HepG2 (cell line): ENCODE measurements around the gene SPACDR. TPM values are rescaled to one million over a fixed set of nuclear protein-coding genes. Genes with fewer than 3 reads are reported as not detected.

Source experiments
- ATF2 ChIP-seq: sonication (generic); formaldehyde crosslinking; IDR thresholded peaks from 2 replicates; pipeline ENCODE4 v1.4.0; 2020; ENCODE audit warnings: missing genetic modification reagents
- CHCHD3 ChIP-seq: sonication (generic); formaldehyde crosslinking; IDR thresholded peaks from 2 replicates; pipeline ENCODE4 v1.8.0; 2022; ENCODE audit warnings: mild to moderate bottlenecking, missing genetic modification reagents, moderate library complexity
- JUN ChIP-seq: sonication (generic); formaldehyde crosslinking; IDR thresholded peaks from 2 replicates; pipeline ENCODE4 v1.4.0; 2020; ENCODE audit warnings: mild to moderate bottlenecking, missing genetic modification reagents
- MAF1 ChIP-seq: sonication (generic); formaldehyde crosslinking; IDR thresholded peaks from 2 replicates; pipeline ENCODE4 v1.5.0; 2020; ENCODE audit warnings: missing genetic modification reagents, borderline replicate concordance
- NKX3-1 ChIP-seq: sonication (generic); formaldehyde crosslinking; IDR thresholded peaks from 2 replicates; pipeline ENCODE4 v1.5.0; 2020; ENCODE audit warnings: missing genetic modification reagents
- PAWR ChIP-seq: sonication (generic); formaldehyde crosslinking; IDR thresholded peaks from 2 replicates; pipeline ENCODE4 v1.4.0; 2020; ENCODE audit warnings: missing genetic modification reagents, mild to moderate bottlenecking, borderline replicate concordance
- PREB ChIP-seq: sonication (generic); formaldehyde crosslinking; IDR thresholded peaks from 2 replicates; pipeline ENCODE4 v1.4.0; 2020; ENCODE audit warnings: missing genetic modification reagents
- PRPF4 ChIP-seq: fragments of 200-400 bp; formaldehyde crosslinking; IDR thresholded peaks from 2 replicates; pipeline ENCODE4 v1.6.1; 2016; ENCODE audit warnings: low read length, low read depth; ENCODE audit not compliant: poor library complexity, severe bottlenecking
- RAD21 ChIP-seq: fragments of 450-650 bp; formaldehyde crosslinking; IDR thresholded peaks from 2 replicates; pipeline ENCODE4 v1.5.0; 2020; ENCODE audit warnings: mild to moderate bottlenecking
- TBX2 ChIP-seq: sonication (generic); formaldehyde crosslinking; IDR thresholded peaks from 2 replicates; pipeline ENCODE4 v1.5.0; 2020; ENCODE audit warnings: missing genetic modification reagents, mild to moderate bottlenecking, borderline replicate concordance
- THYN1 ChIP-seq: sonication (generic); formaldehyde crosslinking; IDR thresholded peaks from 2 replicates; pipeline ENCODE4 v1.8.1; 2023; ENCODE audit warnings: low read depth, mild to moderate bottlenecking, moderate library complexity, missing genetic modification reagents, borderline replicate concordance
- ZBTB40 ChIP-seq, 2 experiments: fragments of 450-650 bp in 1 of 2; sonication (generic) in 1 of 2; formaldehyde crosslinking in 1 of 2; IDR thresholded peaks; 2 replicates each; pipeline versions ENCODE4 v1.6.1 to v1.8.0; 2016 to 2022; ENCODE audit warnings: antibody characterized with exemption in 1 of 2, mild to moderate bottlenecking in 1 of 2, missing genetic modification reagents in 1 of 2
- ZNF101 ChIP-seq: sonication (generic); formaldehyde crosslinking; IDR thresholded peaks from 2 replicates; pipeline ENCODE4 v1.4.0; 2020; ENCODE audit warnings: mild to moderate bottlenecking, low read depth, missing genetic modification reagents, borderline replicate concordance
- ZNF225 ChIP-seq: sonication (generic); formaldehyde crosslinking; IDR thresholded peaks from 2 replicates; pipeline ENCODE4 v1.4.0; 2020; ENCODE audit warnings: mild to moderate bottlenecking, missing genetic modification reagents
- ZNF280B ChIP-seq: sonication (generic); formaldehyde crosslinking; IDR thresholded peaks from 2 replicates; pipeline ENCODE4 v1.5.0; 2020; ENCODE audit warnings: missing genetic modification reagents, mild to moderate bottlenecking, borderline replicate concordance
- ZNF326 ChIP-seq: sonication (generic); formaldehyde crosslinking; IDR thresholded peaks from 2 replicates; pipeline ENCODE4 v1.4.0; 2020; ENCODE audit warnings: missing genetic modification reagents, borderline replicate concordance
- polyA plus RNA-seq, 8 experiments: library from polyadenylated mRNA; depleted of rRNA in 3 of 8; stranded (reverse) in 7 of 8; unstranded in 1 of 8; fragments of >200 nt; fragmentation: Illumina TruSeq in 4 of 8; extraction: Trizol in 4 of 8; gene quantifications; 2 replicates each; pipeline versions ENCODE4 v1.2.1 to v1.2.3, GENCODE V29; 2011 to 2016; ENCODE audit warnings: low read depth in 4 of 8, missing spikeins in 1 of 8, mixed read lengths in 1 of 8; ENCODE audit not compliant: insufficient read depth in 1 of 8
- total RNA-seq, 5 experiments: library from RNA; depleted of rRNA; stranded (reverse); fragments of >200 nt; fragmentation: Illumina TruSeq; extraction: Trizol; gene quantifications; 2 replicates each; pipeline ENCODE4 v1.2.3, GENCODE V29; 2016; ENCODE audit warnings: low read depth in 1 of 5

The SPACDR gene
- total and polyA plus RNA-seq, 2 of the 13 experiments (the other 11 are each of a cell fraction or from before 2014, with no cell fraction given): 0.41 TPM; not detected in 1

- no peak for TF ChIP-seq ZBTB40 (IDR thresholded peaks at IDR 0.05)
- TF ChIP-seq ZBTB40 (CRISPR knock-in tag; IDR thresholded peaks at IDR 0.05): no peak
- TF ChIP-seq ATF2: no peak
- no peak for TF ChIP-seq MAF1 (CRISPR knock-in tag)
- TF ChIP-seq JUN (CRISPR knock-in tag): no peak
- TF ChIP-seq ZNF280B (CRISPR knock-in tag): 0 out of 2 replicates have a peak, but pooled peaks have one; percentile 17
- TF ChIP-seq THYN1 (CRISPR knock-in tag): no peak
- TF ChIP-seq ZNF326 (CRISPR knock-in tag): no peak
- TF ChIP-seq TBX2 (CRISPR knock-in tag): no peak
- TF ChIP-seq PAWR (CRISPR knock-in tag): no peak
- TF ChIP-seq ZNF225 (CRISPR knock-in tag): no peak
- no peak for TF ChIP-seq PRPF4
- TF ChIP-seq ZNF101 (CRISPR knock-in tag): 0 out of 2 replicates have a peak, but pooled peaks have one; percentile 36
- TF ChIP-seq RAD21 (CRISPR knock-in tag): peak; percentile 96
- no peak for TF ChIP-seq CHCHD3 (CRISPR knock-in tag)
- TF ChIP-seq PREB (CRISPR knock-in tag): no peak
- no peak for TF ChIP-seq NKX3-1 (CRISPR knock-in tag)
Observed at GRCh38 chr7:100483090-100483721, 19.1 kb upstream of the SPACDR start (continued).
